HUES64 (cell line): Measurements from ENCODE around the gene ZC3H12D.
"Not testable (repeated sequence)": the region's sequence is repeated elsewhere in the genome, so short reads cannot be mapped to it uniquely, and the experiment has no call there.

Source experiments
- H3K27ac ChIP-seq: 2 replicates; pipeline ENCODE4 v1.7.0; 2013; ENCODE audit warnings: low read depth, low read length, inconsistent platforms
- H3K27me3 ChIP-seq: 2 replicates; pipeline ENCODE4 v1.6.1; 2013; ENCODE audit warnings: mild to moderate bottlenecking, low read length; ENCODE audit not compliant: insufficient read depth
- H3K36me3 ChIP-seq: 2 replicates; pipeline ENCODE4 v1.6.1; 2013; ENCODE audit warnings: mild to moderate bottlenecking, low read length; ENCODE audit not compliant: insufficient read depth
- H3K4me1 ChIP-seq: 2 replicates; pipeline ENCODE4 v1.6.1; 2013; ENCODE audit warnings: mild to moderate bottlenecking, low read length, moderate library complexity; ENCODE audit not compliant: insufficient read depth
- H3K4me3 ChIP-seq: 2 replicates; pipeline ENCODE4 v1.5.1; 2013; ENCODE audit warnings: mild to moderate bottlenecking, low read length, moderate library complexity
- H3K9ac ChIP-seq: 2 replicates; pipeline ENCODE4 v1.6.1; 2013; ENCODE audit warnings: mild to moderate bottlenecking, low read depth, low read length
- H3K9me3 ChIP-seq: 2 replicates; pipeline ENCODE4 v1.6.1; 2013; ENCODE audit warnings: low read depth, low read length; ENCODE audit not compliant: insufficient read depth
- whole genome bisulfite sequencing: fragments of 150-250, 120-280 bp; methylation state at CpG from one replicate; pipeline ENCODE4 v1.1.7; 2013; ENCODE audit warnings: missing lambda C conversion rate; 5-methylcytosine and 5-hydroxymethylcytosine counted together

The ZC3H12D gene

DNA sequence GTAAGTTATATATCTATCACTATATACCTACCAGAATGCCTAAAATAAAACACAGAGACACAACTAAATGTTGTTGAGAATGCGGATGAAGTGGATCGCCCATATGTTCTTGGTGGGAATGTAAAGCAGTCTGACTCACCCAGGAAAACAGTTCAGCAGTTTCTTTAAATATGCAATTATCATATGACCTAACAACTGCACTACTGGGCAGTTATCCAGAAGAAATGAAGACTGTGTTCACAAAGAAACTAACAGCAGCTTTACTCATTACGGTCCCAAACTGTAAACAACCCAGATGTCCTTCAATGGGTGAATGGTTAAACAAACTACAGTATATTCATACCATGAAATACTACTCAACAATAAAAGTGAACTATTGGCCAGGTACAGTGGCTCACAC is 14.3 kb upstream of the ZC3H12D start:
- Histone ChIP-seq H3K9ac (no peak overlapping the region), H3K36me3 (no peaks in the 10 kb centered on the region), H3K27ac (no peak overlapping the region)

DNA sequence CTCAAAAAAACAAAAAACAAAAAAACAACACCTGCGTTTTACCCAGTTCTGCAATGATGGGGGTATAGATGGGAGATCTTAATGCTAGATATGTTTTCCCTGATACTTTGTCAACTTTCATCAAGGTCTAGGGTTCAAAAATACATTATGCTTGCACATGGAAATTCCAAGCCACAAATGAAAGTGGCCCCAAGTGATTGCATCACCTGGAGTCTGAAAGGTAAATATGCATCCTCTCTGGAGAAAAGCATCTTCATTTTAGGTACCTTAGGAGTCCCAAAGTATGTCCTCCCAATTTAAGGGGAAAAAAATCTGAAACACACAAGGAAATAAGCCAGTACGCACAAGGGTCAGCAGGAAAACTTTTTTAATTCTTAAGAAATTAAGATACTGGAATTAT is 12.6 kb upstream of the ZC3H12D start:
- no peaks in the 10 kb centered on the region for H3K9me3 ChIP-seq
- H3K4me1 ChIP-seq, result no peaks in the 10 kb centered on the region
- no peak overlapping the region for H3K4me3 ChIP-seq
- no CpG with 5 or more reads among the region's 2 CpGs for WGBS
- no peaks in the 10 kb centered on the region for H3K27me3 ChIP-seq
- H3K27ac ChIP-seq, result no peak overlapping the region
- no peak overlapping the region for H3K9ac ChIP-seq
- no peaks in the 10 kb centered on the region for H3K36me3 ChIP-seq

More for the DNA sequence above, 14.3 kb upstream of the ZC3H12D start:
- no peak overlapping the region for H3K4me3 ChIP-seq
- H3K27me3 ChIP-seq, result no peaks in the 10 kb centered on the region
- H3K9me3 ChIP-seq, result no peaks in the 10 kb centered on the region
- WGBS, result 98% methylated on average over 3 of the region's 3 CpGs
- H3K4me1 ChIP-seq, result no peaks in the 10 kb centered on the region

DNA sequence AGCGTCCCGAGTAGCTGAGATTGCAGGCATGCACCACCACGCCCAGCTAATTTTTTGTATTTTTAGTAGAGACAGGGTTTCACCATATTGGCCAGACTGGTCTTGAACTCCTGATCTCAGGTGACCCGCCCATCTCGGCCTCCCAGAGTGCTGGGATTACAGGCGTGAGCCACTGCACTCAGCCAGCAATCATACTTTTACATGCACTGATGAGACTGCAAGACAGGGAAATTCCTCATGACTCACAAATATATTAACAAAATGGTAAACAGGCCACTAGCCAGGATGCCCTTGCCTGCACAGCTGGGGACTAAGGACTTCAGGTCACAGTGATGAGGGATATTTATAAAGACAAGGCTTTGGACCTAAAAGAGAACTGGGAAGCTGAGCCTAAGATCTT is 11.8 kb upstream of the ZC3H12D start:
- not testable (repeated sequence) for H3K4me1 ChIP-seq, H3K9me3 ChIP-seq, H3K27me3 ChIP-seq, H3K36me3 ChIP-seq, H3K9ac ChIP-seq, H3K4me3 ChIP-seq, H3K27ac ChIP-seq
- WGBS, result 94% methylated on average over 6 of the region's 6 CpGs

DNA sequence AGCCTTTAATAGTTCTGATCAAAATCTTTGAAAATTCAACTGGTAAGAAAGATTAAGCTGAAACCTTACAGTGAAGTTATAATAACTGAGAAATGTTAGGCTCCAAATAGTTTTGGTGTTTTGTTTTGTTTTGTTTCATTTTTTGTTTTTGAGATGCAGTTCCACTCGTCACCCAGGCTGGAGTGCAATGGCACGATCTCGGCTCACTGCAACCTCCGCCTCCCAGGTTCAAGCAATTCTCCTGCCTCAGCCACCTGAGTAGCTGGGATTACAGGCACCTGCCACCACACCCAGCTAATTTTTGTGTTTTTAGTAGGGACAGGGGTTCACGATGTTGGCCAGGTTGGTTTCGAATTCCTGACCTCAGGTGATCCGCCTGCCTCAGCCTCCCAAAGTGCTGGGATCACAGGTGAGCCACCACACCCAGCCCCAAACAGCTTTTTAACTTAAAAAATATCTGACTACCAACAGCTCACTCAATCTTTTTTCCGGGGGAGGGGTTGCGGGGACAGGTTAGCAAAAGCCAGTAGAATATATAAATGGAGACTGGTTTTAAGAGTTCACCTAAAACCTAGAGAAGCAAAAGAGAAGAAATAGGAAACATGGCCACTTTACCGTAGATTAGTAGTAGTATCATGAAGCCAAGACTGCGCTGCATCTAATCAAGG is 10.7 kb upstream of the ZC3H12D start:
- H3K36me3 ChIP-seq, H3K4me3 ChIP-seq, H3K27me3 ChIP-seq, H3K9ac ChIP-seq, H3K9me3 ChIP-seq, H3K4me1 ChIP-seq, H3K27ac ChIP-seq: not testable (repeated sequence)
- WGBS, result 92% methylated on average over 11 of the region's 11 CpGs

DNA sequence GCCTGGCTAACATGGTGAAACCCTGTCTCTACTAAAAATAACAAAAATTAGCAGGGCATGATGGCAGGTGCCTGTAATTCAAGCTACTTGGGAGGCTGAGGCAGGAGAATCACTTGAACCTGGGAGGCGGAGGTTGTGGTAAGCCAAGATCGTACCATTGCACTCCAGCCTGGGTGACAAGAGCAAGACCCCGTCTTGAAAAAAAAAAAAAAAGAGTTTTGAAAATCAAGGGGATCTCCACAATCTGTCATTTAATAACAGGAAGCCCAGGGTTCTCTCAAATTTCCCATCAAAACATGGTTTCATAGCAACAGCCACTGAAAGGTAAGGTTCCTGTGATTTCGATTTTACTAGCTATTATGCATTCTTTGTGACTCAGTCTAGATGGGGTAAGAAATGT is 10.0 kb upstream of the ZC3H12D start:
- H3K9ac ChIP-seq, H3K4me1 ChIP-seq, H3K27ac ChIP-seq, H3K27me3 ChIP-seq, H3K9me3 ChIP-seq, H3K4me3 ChIP-seq, H3K36me3 ChIP-seq: not testable (repeated sequence)
- 93% methylated on average over 4 of the region's 4 CpGs for WGBS

DNA sequence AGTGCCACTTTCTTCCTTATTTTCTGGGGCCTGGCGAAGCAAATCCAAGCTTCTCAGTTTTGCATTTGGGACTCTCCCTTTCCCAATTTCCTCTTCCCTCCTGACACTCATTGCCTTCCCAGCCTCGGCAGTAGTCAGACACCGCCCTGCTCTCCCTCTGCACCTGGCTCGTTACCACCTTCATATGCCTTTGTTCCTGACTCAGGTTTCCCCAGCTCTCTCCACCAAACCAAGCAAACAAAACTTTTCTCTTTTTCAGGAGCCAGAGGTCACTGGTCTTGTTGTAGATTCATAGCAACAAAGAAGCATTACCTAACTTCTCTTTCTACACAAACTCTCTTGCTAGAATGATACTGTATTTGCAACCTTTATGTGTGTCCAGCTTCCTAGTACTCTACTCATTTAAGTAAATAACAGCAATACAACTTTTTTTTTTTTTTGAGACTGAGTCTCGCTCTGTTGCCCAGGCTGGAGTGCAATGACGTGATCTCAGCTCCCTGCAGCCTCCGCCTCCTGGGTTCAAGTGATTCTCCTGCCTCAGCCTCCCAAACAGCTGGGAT is 9.0 kb upstream of the ZC3H12D start:
- no peaks in the 10 kb centered on the region for H3K27me3 ChIP-seq
- no peak overlapping the region for H3K9ac ChIP-seq
- no peak overlapping the region for H3K4me3 ChIP-seq
- WGBS, result 90% methylated on average over 7 of the region's 7 CpGs
- no peaks in the 10 kb centered on the region for H3K9me3 ChIP-seq
- no peak overlapping the region for H3K27ac ChIP-seq
- no peaks in the 10 kb centered on the region for H3K36me3 ChIP-seq
- H3K4me1 ChIP-seq, result no peaks in the 10 kb centered on the region

DNA sequence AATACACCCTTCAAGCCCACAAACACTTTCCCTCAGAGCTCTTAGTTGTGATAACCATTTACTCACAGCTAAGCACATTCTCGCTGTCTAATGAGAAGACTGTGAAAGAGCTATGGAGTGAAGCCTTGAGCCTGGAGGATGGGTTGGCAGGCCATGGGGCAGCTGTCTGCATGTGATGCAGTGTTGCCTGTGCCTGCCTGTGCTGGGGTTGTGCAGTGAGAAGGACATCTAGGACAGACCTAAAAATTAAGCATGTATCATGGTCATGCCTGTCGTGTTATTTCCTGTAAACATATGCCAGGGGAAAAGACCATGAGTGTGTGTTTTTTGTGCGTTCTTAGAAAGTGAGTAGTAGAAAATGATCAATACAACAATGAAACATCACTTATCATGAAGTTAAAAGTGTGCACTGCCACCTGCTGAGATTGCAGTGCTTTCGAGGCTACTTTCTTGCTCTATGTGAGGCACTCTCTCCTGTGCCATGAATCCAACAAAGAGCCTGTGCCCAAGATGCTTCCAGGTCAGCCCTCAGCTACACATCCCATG is 8.1 kb upstream of the ZC3H12D start:
- 90% methylated on average over 4 of the region's 4 CpGs for WGBS
- Histone ChIP-seq H3K9ac (no peak overlapping the region), H3K27ac (no peak overlapping the region), H3K36me3 (no peaks in the 10 kb centered on the region), H3K27me3 (no peaks in the 10 kb centered on the region), H3K4me1 (no peaks in the 10 kb centered on the region), H3K4me3 (no peak overlapping the region), H3K9me3 (no peaks in the 10 kb centered on the region)

DNA sequence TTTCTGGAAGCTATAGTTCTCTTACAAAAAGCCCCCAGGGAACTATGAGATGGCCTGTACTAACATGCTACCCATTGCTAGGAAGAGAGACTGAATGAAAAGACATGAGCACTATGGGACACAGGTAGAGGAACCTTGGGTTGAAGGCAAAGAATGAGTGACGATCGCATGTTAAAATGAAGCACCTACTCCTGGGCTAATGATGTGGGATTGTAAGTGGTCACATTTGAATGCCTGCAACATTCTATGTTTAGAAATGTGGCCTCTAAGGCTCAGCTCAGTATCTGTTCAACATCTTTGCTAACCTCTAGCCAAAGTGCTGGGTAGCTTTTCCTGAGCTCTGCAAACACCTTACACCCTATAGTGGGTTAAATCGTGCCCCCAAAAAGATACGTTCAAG is 5.2 kb upstream of the ZC3H12D start:
- Histone ChIP-seq H3K9ac (no peak overlapping the region), H3K4me1 (no peaks in the 10 kb centered on the region), H3K4me3 (no peak overlapping the region), H3K27ac (no peak overlapping the region), H3K36me3 (no peaks in the 10 kb centered on the region), H3K27me3 (no peaks in the 10 kb centered on the region), H3K9me3 (no peaks in the 10 kb centered on the region)
- WGBS, result 95% methylated on average over 4 of the region's 4 CpGs

DNA sequence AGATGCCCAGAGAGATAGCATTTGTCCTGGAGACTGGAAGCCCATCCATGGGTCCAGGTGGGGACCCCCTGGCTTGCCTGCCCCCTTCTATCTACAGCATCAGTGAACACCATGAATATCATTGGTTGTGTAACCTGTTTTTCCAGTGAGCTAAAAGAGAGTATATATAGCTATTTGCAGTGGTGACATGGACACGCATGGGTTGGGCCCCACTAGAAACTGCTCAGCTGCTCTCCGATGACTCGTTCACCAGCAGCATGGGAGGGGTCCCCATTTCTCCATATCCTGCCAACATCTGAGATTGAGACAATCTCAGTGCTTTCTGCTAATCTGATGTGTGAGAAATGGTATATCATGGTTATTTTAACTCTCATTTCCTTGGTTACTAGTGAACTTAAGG is 4.0 kb upstream of the ZC3H12D start:
- H3K4me1 ChIP-seq, result no peaks in the 10 kb centered on the region
- no peak overlapping the region for H3K9ac ChIP-seq
- 88% methylated on average over 3 of the region's 3 CpGs for WGBS
- H3K36me3 ChIP-seq, result no peaks in the 10 kb centered on the region
- no peaks in the 10 kb centered on the region for H3K9me3 ChIP-seq
- H3K4me3 ChIP-seq, result no peak overlapping the region
- no peaks in the 10 kb centered on the region for H3K27me3 ChIP-seq
- no peak overlapping the region for H3K27ac ChIP-seq

DNA sequence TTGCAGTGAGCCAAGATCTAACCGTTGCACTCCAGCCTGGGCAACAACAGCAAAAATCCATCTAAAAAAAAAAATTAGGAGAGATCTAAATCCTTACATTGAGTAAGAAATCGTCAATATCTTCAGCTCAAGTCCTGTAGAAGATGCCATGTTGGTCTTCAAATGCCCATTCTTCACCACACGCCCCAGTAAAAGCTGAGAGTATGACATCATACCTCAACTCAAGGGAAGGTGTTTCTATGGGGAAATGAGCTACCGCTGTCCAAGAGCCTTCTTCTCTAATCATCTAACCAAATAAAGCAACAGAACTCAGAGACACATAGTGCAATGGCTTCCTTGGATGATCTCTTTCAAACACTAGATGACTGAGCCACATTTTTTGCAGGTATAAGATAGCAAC is 2.5 kb upstream of the ZC3H12D start:
- H3K9me3 ChIP-seq, result no peaks in the 10 kb centered on the region
- no peaks in the 10 kb centered on the region for H3K27me3 ChIP-seq
- no peaks in the 10 kb centered on the region for H3K4me1 ChIP-seq
- 86% methylated on average over 4 of the region's 4 CpGs for WGBS
- no peak overlapping the region for H3K27ac ChIP-seq
- no peak overlapping the region for H3K9ac ChIP-seq
- no peaks in the 10 kb centered on the region for H3K36me3 ChIP-seq
- H3K4me3 ChIP-seq, result no peak overlapping the region

DNA sequence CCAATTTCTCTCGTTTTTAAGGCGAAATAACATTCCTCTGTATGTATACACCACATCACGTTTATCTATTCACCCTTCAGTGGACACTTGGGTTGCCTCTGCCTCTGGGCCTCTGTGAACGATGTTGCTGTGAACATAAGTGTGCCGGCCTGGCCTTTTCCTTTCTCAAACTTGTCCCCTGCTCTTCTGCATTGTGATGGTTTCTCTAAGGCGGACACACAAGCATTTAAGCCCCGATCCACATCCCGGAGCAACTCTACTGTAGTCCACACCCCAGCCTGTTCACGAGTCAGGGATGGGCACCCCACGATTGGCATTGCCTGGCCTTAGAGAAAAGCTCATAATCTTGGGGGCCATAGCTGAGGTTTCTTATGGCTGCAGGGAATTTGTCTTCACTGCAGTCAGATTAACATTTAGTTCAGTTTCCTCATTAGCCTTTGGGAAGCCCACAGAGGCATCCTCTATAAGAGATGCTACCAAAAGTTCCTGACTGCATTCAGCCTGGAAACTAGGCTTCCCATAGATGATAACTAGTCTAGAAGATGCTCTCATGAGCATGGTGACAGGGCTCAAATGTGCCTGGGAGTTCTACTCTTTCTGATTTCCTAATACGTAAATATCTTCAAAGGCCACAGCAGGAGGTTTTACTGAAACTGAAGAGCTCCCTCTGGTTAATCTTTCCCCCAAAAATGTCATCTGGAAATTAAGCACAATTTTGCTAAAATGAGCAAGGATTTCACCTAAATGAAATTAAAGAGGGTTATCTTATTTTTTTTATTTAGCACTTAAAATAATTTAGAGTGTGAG is 762 bp downstream of the ZC3H12D start:
- H3K27me3 ChIP-seq, result no peaks in the 10 kb centered on the region
- no peaks in the 10 kb centered on the region for H3K4me1 ChIP-seq
- H3K9me3 ChIP-seq, result no peaks in the 10 kb centered on the region
- WGBS, result 92% methylated on average over 11 of the region's 11 CpGs
- H3K4me3 ChIP-seq, result no peak overlapping the region
- H3K27ac ChIP-seq, result no peak overlapping the region
- H3K9ac ChIP-seq, result no peak overlapping the region
- H3K36me3 ChIP-seq, result no peaks in the 10 kb centered on the region
